KOPT-K1 (cell line): ENCODE measurements around the gene LARGE1.

ENCODE experiments used
- H3K27ac ChIP-seq: fragments of 200-600 bp; sonication (generic); 2 replicates; pipeline ENCODE4 v1.5.1; 2016; ENCODE audit warnings: antibody characterized with exemption, mild to moderate bottlenecking, low read depth, low read length; ENCODE audit not compliant: poor library complexity, severe bottlenecking
- H3K36me3 ChIP-seq: fragments of 200-600 bp; sonication (generic); 2 replicates; pipeline ENCODE4 v1.5.1; 2017; ENCODE audit warnings: antibody characterized with exemption, mild to moderate bottlenecking, low read length, moderate library complexity; ENCODE audit not compliant: insufficient read depth
- H3K9me3 ChIP-seq: fragments of 200-600 bp; sonication (generic); 2 replicates; pipeline ENCODE4 v1.5.1; 2017; ENCODE audit warnings: antibody characterized with exemption, low read length, mild to moderate bottlenecking; ENCODE audit not compliant: insufficient read depth, poor library complexity, severe bottlenecking

The LARGE1 gene

GRCh38 chr22:33842421-33843094, 77.7 kb downstream of the LARGE1 start:
- Histone ChIP-seq H3K9me3 (peaks cover 4% of the 10 kb centered on the region), H3K36me3 (no peaks in the 10 kb centered on the region), H3K27ac (no peak overlapping the region)

GRCh38 chr22:33842006-33842354, 78.3 kb downstream of the LARGE1 start:
- H3K36me3 ChIP-seq = no peaks in the 10 kb centered on the region
- H3K9me3 ChIP-seq = peaks cover 4% of the 10 kb centered on the region
- H3K27ac ChIP-seq = no peak overlapping the region

- Histone ChIP-seq H3K9me3 (peaks cover 4% of the 10 kb centered on the region), H3K36me3 (no peaks in the 10 kb centered on the region), H3K27ac (no peak overlapping the region)
Observed at GRCh38 chr22:33841281-33842005, 78.8 kb downstream of the LARGE1 start.

- Histone ChIP-seq H3K9me3 (no peaks in the 10 kb centered on the region), H3K36me3 (no peaks in the 10 kb centered on the region), H3K27ac (no peak overlapping the region)
Observed at GRCh38 chr22:33838644-33839043, 81.6 kb downstream of the LARGE1 start.

GRCh38 chr22:33837826-33838225, 82.5 kb downstream of the LARGE1 start:
- H3K27ac ChIP-seq = no peak overlapping the region
- no peaks in the 10 kb centered on the region for H3K9me3 ChIP-seq
- H3K36me3 ChIP-seq = no peaks in the 10 kb centered on the region

GRCh38 chr22:33835265-33835664, 85.0 kb downstream of the LARGE1 start:
- Histone ChIP-seq H3K9me3 (no peaks in the 10 kb centered on the region), H3K36me3 (no peaks in the 10 kb centered on the region), H3K27ac (no peak overlapping the region)

GRCh38 chr22:33832558-33833151, 87.6 kb downstream of the LARGE1 start:
- no peaks in the 10 kb centered on the region for H3K36me3 ChIP-seq
- no peak overlapping the region for H3K27ac ChIP-seq
- no peaks in the 10 kb centered on the region for H3K9me3 ChIP-seq

GRCh38 chr22:33831651-33832050, 88.6 kb downstream of the LARGE1 start:
- H3K9me3 ChIP-seq = no peaks in the 10 kb centered on the region
- H3K36me3 ChIP-seq = no peaks in the 10 kb centered on the region
- H3K27ac ChIP-seq = no peak overlapping the region

GRCh38 chr22:33831207-33831606, 89.1 kb downstream of the LARGE1 start:
- H3K27ac ChIP-seq = no peak overlapping the region

GRCh38 chr22:33829546-33830280, 90.6 kb downstream of the LARGE1 start:
- Histone ChIP-seq H3K36me3 (no peaks in the 10 kb centered on the region), H3K27ac (no peak overlapping the region), H3K9me3 (no peaks in the 10 kb centered on the region)

More at GRCh38 chr22:33831207-33831606, 89.1 kb downstream of the LARGE1 start:
- H3K9me3 ChIP-seq = no peaks in the 10 kb centered on the region
- H3K36me3 ChIP-seq = no peaks in the 10 kb centered on the region

- no peaks in the 10 kb centered on the region for H3K36me3 ChIP-seq
Observed at GRCh38 chr22:33828302-33828701, 92.0 kb downstream of the LARGE1 start.

GRCh38 chr22:33825761-33826160, 94.5 kb downstream of the LARGE1 start:
- Histone ChIP-seq H3K36me3 (no peaks in the 10 kb centered on the region), H3K27ac (no peak overlapping the region), H3K9me3 (no peaks in the 10 kb centered on the region)

More at GRCh38 chr22:33828302-33828701, 92.0 kb downstream of the LARGE1 start:
- Histone ChIP-seq H3K27ac (no peak overlapping the region), H3K9me3 (no peaks in the 10 kb centered on the region)

GRCh38 chr22:33823552-33823951, 96.7 kb downstream of the LARGE1 start:
- Histone ChIP-seq H3K9me3 (no peaks in the 10 kb centered on the region), H3K36me3 (no peaks in the 10 kb centered on the region), H3K27ac (no peak overlapping the region)

GRCh38 chr22:33821290-33821689, 99.0 kb downstream of the LARGE1 start:
- Histone ChIP-seq H3K36me3 (no peaks in the 10 kb centered on the region), H3K9me3 (no peaks in the 10 kb centered on the region), H3K27ac (no peak overlapping the region)

- no peak overlapping the region for H3K27ac ChIP-seq
- H3K36me3 ChIP-seq = no peaks in the 10 kb centered on the region
- no peaks in the 10 kb centered on the region for H3K9me3 ChIP-seq
Observed at GRCh38 chr22:33819743-33820142, 100.5 kb downstream of the LARGE1 start.
